Measurements from ENCODE around the gene CDKN1A.
"Not testable (repeated sequence)": the region's sequence is repeated elsewhere in the genome, so short reads cannot be mapped to it uniquely, and the experiment has no call there.

Gene CDKN1A

GRCh38 chr6:36649086-36649485 is 29.4 kb upstream of the CDKN1A start:
- no peak overlapping the region for H3K4me3 ChIP-seq (ENCODE audit: low read length)

GRCh38 chr6:36649701-36650484 is 28.6 kb upstream of the CDKN1A start:
- H3K4me3 ChIP-seq (ENCODE audit: low read length): no peak overlapping the region
- no peak for TF ChIP-seq ZNF274 (IDR thresholded peaks at IDR 0.05; ENCODE audit: low read depth, low read length)

More at GRCh38 chr6:36649086-36649485, 29.4 kb upstream of the CDKN1A start:
- no peak for TF ChIP-seq ZNF274 (IDR thresholded peaks at IDR 0.05; ENCODE audit: low read depth, low read length)

- no peak for TF ChIP-seq ZNF274 (IDR thresholded peaks at IDR 0.05; ENCODE audit: low read depth, low read length)
- H3K4me3 ChIP-seq (ENCODE audit: low read length): no peak overlapping the region; the same call in 1 of the 2 replicates
Observed at GRCh38 chr6:36650848-36651478, 27.6 kb upstream of the CDKN1A start.

- no peak for TF ChIP-seq ZNF274 (IDR thresholded peaks at IDR 0.05; ENCODE audit: low read depth, low read length)
- H3K4me3 ChIP-seq (ENCODE audit: low read length): no peak overlapping the region
Observed at GRCh38 chr6:36651659-36652379, 26.7 kb upstream of the CDKN1A start.

GRCh38 chr6:36654469-36654868 is 24.0 kb upstream of the CDKN1A start:
- H3K4me3 ChIP-seq (ENCODE audit: low read length): not testable (repeated sequence)

GRCh38 chr6:36655085-36655724 is 23.3 kb upstream of the CDKN1A start:
- no peak for TF ChIP-seq ZNF274 (IDR thresholded peaks at IDR 0.05; ENCODE audit: low read depth, low read length)
- H3K4me3 ChIP-seq (ENCODE audit: low read length): no peak overlapping the region

- no peak overlapping the region for H3K4me3 ChIP-seq (ENCODE audit: low read length)
- TF ChIP-seq ZNF274 (IDR thresholded peaks at IDR 0.05; ENCODE audit: low read depth, low read length): no peak
Observed at GRCh38 chr6:36656441-36656840, 22.1 kb upstream of the CDKN1A start.

GRCh38 chr6:36657271-36657670 is 21.2 kb upstream of the CDKN1A start:
- no peak overlapping the region for H3K4me3 ChIP-seq (ENCODE audit: low read length)
- no peak for TF ChIP-seq ZNF274 (IDR thresholded peaks at IDR 0.05; ENCODE audit: low read depth, low read length)

- H3K4me3 ChIP-seq (ENCODE audit: low read length): no peak overlapping the region
- TF ChIP-seq ZNF274 (IDR thresholded peaks at IDR 0.05; ENCODE audit: low read depth, low read length): no peak
Observed at GRCh38 chr6:36657942-36658544, 20.5 kb upstream of the CDKN1A start.

- no peak for TF ChIP-seq ZNF274 (IDR thresholded peaks at IDR 0.05; ENCODE audit: low read depth, low read length)
- H3K4me3 ChIP-seq (ENCODE audit: low read length): no peak overlapping the region
Observed at GRCh38 chr6:36659271-36659670, 19.2 kb upstream of the CDKN1A start.

- no peak overlapping the region for H3K4me3 ChIP-seq (ENCODE audit: low read length)
- TF ChIP-seq ZNF274 (IDR thresholded peaks at IDR 0.05; ENCODE audit: low read depth, low read length): no peak
Observed at GRCh38 chr6:36660771-36661471, 17.6 kb upstream of the CDKN1A start.

- H3K4me3 ChIP-seq (ENCODE audit: low read length): no peak overlapping the region
- TF ChIP-seq ZNF274 (IDR thresholded peaks at IDR 0.05; ENCODE audit: low read depth, low read length): no peak
Observed at GRCh38 chr6:36662380-36662779, 16.1 kb upstream of the CDKN1A start.

- no peak for TF ChIP-seq ZNF274 (IDR thresholded peaks at IDR 0.05; ENCODE audit: low read depth, low read length)
- no peak overlapping the region for H3K4me3 ChIP-seq (ENCODE audit: low read length)
Observed at GRCh38 chr6:36662827-36663256, 15.7 kb upstream of the CDKN1A start.
